Measurements from ENCODE around the gene MED23. TPM values are rescaled to one million over a fixed set of nuclear protein-coding genes. Genes with fewer than 3 reads are reported as not detected.
"Not testable (repeated sequence)": the region's sequence is repeated elsewhere in the genome, so short reads cannot be mapped to it uniquely, and the experiment has no call there.

The MED23 gene
- total RNA-seq, 1 donor from 2014 or later: 37.7 TPM

DNA sequence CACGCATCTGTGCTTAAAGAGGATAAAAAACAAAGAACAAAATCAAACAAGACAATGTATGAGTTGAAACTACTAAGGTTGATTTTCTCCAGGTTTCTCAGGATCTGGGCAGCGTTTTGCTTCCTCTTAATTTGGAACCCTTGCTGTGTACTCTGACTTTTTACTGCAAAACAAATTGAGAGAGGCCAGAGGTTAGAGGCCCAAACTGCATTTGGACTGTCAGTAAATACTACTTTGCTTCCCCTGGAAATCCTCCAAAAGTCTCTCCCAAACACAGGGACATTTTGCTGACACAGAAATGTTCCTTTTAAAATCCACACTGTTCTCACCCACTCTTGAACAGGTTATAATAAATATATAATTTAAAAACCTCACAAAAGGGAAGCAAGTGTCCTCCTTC is 53.9 kb downstream of the MED23 start:
- no peak for DNase-seq (ENCODE audit: low spot score)

DNA sequence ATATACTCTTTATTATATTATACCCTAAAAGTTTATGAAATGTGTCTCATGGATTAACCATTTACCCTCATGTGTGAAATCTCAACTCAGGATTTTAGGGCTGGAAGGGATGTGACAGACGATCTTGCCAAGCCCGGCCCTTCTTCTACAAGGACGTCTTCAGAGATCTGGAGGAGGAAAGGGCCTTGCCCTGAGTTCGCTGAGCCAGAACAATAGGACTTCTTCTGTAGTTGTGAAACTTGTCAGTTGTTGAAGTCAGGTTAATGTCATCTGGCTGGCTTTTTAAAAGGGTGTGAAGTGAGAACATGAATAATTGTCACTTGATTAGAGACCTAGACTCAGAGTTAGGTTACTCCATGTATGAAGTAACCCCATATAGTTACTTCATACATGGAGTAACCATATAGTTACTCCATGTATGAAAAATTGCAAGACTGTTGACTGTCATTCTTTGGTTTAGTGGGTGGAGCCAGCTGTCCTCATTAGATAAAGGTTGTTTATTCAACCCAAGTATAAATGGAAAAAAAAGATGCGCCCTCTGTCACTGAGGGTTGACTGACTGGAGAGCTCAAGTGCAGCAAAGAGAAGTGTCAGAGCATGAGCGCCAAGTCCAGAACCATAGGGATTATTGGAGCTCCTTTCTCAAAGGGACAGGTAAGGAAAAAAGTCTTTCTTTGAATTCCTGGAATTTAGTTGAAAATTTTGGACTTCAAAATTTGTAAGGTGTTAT is 55.2 kb downstream of the MED23 start, which contains the start of gene ARG1:
Gene ARG1 (plus strand): TSS at position 541 of the 730 bp plus-strand sequence. CDS start 57 bp downstream, at position 598.
- no peak for DNase-seq (ENCODE audit: low spot score)

DNA sequence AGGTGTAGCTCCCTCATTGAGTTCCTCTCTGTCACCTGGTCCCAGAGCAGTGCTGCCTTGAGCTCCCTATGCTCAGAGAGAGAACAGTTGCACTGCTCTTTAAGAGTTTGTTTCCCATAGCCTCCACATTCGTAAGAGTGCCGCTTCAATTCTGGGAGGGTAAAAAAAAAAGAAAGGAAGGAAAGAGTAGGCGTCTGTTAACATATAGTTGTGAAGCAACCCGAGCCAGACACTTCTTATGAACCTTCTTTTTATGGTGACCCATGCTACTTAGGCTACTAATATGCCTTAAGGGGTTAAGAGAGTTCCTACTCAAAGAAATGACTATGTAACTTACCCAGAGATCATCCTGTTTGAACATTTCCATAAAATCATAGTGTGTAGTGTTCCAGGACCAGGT is 59.3 kb downstream of the MED23 start:
- no peak for DNase-seq (ENCODE audit: low spot score)

GRCh38 chr6:131565056-131565455 is 63.0 kb downstream of the MED23 start:
- DNase-seq (ENCODE audit: low spot score): no peak

DNA sequence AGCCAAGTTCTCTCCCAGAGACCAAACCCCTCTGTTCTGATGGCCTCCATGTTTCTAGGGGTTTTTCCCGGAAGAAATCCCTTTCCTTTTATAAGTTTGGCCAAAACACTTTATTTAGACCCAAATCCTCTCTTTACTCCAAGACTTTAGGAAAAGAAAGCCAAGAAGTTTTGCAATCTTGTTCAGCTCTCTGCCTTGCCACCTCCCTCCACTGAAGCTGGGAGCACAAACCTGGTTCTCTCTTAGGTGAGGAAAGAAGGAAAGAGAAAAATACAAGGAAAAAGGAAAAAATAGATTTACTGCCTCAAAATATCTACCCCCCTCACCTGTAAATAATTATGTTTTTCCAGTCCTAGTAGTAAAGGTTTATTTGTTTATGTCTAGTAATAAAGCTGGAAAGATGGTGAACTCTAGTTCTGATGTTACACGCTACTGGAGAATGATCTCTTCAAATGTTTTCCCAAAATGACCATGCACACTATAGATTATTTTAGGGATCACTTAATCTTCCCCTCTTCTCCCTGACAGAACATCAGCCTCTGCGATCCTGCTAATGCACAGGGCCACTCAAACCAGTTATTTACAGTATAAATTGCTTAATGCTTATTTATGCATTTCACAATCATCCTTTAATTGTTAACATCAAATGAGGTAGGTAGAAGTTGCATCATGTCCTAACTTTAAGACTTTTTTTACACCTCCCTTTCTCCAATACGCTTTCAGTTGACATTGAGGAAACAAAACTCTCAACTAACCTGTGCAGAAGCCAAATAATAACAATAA is 65.9 kb downstream of the MED23 start:
- DNase-seq (ENCODE audit: low spot score): no peak

GRCh38 chr6:131558922-131559321 is 69.1 kb downstream of the MED23 start:
- DNase-seq (ENCODE audit: low spot score): no peak

- DNase-seq (ENCODE audit: low spot score): no peak
These were observed 72.0 kb downstream of the MED23 start for GRCh38 chr6:131555992-131556391.

- DNase-seq (ENCODE audit: low spot score): no peak
These were observed 75.5 kb downstream of the MED23 start for GRCh38 chr6:131552572-131552971.

GRCh38 chr6:131551902-131552301 is 76.1 kb downstream of the MED23 start:
- DNase-seq (ENCODE audit: low spot score): no peak

- DNase-seq (ENCODE audit: low spot score): no peak
These were observed 78.2 kb downstream of the MED23 start for GRCh38 chr6:131549811-131550210.

- DNase-seq (ENCODE audit: low spot score): no peak
These were observed 79.6 kb downstream of the MED23 start for GRCh38 chr6:131548441-131548840.

DNA sequence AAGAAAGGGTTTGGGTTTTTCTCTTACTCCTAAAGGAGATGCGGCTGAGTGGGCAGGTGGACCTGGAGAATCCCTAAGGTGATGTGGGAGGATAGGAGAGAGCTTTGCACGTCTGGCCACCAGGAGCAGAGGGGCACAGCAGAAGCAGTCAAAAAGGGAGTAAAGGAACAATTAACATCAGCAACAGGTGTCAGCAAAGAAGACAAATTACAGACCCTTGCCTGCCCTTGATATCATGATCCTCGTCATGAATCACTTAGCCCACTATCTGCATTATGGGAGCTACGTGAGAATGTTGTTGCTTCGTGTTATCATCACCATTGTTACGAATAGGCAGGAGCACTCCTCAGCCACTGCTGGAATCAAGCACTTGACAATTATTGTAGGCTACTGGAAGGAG is 80.6 kb downstream of the MED23 start:
- no peak for DNase-seq (ENCODE audit: low spot score)

DNA sequence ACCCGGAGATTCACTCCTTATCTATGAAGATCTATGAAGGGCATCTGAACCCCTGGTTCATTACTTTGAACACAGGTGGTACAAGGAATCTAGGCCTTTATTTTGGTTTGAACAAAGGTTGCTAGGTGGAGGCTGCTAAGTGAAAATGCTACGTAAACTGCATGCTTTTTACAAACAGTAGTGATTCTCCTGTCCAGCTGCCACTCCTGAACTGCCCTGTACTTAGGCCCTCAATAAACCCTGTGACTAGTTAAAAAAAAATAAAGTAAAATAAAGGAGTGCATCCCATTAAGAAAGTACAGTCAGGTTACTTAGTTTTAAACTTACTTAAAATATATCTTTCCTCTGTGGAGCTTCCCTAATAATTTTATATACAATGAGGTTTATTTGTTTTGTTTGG is 82.7 kb downstream of the MED23 start:
- no peak for DNase-seq (ENCODE audit: low spot score)

DNA sequence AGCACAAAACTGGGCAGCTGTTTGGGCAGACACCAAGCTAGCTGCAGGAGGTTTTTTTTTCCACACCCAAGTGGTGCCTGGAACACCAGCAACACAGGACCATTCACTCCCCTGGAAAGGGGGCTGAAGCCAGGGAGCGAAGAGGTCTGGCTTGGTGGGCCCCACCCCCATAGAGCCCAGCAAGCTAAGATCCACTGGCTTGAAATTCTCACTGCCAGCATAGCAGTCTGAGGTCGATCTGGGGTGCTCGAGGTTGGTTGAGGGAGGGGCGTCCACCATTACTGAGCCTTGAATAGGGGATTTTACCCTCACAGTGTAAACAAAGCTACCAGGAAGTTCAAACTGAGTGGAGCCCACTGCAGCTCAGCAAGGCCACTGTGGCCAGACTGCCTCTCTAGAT is 89.4 kb downstream of the MED23 start:
- not testable (repeated sequence) for DNase-seq (ENCODE audit: low spot score)

- DNase-seq (ENCODE audit: low spot score): no peak
These were observed 95.4 kb downstream of the MED23 start for GRCh38 chr6:131532580-131533039.

GRCh38 chr6:131531681-131532080 is 96.4 kb downstream of the MED23 start:
- not testable (repeated sequence) for DNase-seq (ENCODE audit: low spot score)

GRCh38 chr6:131530936-131531335 is 97.1 kb downstream of the MED23 start:
- DNase-seq (ENCODE audit: low spot score): not testable (repeated sequence)

DNA sequence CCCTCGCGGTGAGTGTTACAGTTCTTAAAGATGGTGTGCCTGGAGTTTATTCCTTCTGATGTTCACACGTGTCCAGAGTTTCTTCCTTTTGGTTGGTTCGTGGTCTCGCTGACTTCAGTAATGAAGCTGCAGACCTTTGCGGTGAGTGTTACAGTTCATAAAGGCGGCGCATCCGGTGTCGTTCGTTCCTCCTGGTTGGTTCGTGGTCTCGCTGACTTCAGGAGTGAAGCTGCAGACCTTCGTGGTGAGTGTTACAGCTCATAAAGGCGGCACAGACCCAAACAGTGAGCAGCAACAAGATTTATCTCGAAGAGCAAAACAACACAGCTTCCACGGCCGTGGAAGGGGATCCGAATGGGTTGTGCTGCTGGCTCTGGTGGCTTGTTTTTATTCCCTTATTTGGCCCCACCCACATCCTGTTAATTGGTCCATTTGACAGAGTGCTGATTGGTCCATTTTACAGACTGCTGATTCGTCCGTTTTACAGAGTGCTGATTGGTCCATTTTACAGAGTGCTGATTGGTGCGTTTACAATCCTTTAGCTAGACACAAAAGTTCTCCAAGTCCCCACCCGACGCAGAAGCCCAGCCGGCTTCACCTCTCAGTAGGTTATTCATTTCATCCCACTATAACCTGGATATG is 103.2 kb downstream of the MED23 start:
- no peak for DNase-seq (ENCODE audit: low spot score)

GRCh38 chr6:131523988-131524673 is 103.9 kb downstream of the MED23 start:
- DNase-seq (ENCODE audit: low spot score): no peak
